GM12864 (cell line): ENCODE data around the gene RBM6.

Experiments used
- DNase-seq: peaks from one replicate; pipeline ENCODE4 v3.0.0-alpha.2; 2011; ENCODE audit warnings: low read depth
- H3K4me3 ChIP-seq: 2 replicates; pipeline ENCODE4 v1.5.1; 2011; ENCODE audit warnings: mild to moderate bottlenecking, low read depth, low read length, control low read depth
- CTCF ChIP-seq: IDR thresholded peaks from 2 replicates; pipeline ENCODE4 v1.5.1; 2011; ENCODE audit warnings: low read depth, mild to moderate bottlenecking, moderate library complexity, low read length, control low read depth, inconsistent platforms; ENCODE audit errors: missing control alignments

Gene RBM6

GRCh38 chr3:50088725-50089608 is 149.0 kb downstream of the RBM6 start, which contains the start of gene RBM5:
RBM5 (plus strand) TSS chr3:50088919; CDS start chr3:50090435, 1,516 bp downstream.
- peak within 1 kb of the TSS; percentile 86 for H3K4me3 ChIP-seq
- DNase-seq, result peak; percentile 80
- TF ChIP-seq CTCF, result no peak

- peak overlapping the region; percentile 86 for H3K4me3 ChIP-seq
- TF ChIP-seq CTCF, result no peak
- DNase-seq, result no peak
Observed at GRCh38 chr3:50089609-50089945, 149.6 kb downstream of the RBM6 start.

GRCh38 chr3:50090984-50091383 is 151.0 kb downstream of the RBM6 start:
- no peak overlapping the region; the same call in 1 of the 2 replicates for H3K4me3 ChIP-seq
- no peak for DNase-seq
- TF ChIP-seq CTCF, result no peak

GRCh38 chr3:50095352-50095998 is 155.5 kb downstream of the RBM6 start:
- no peak for DNase-seq
- H3K4me3 ChIP-seq, result no peak overlapping the region
- TF ChIP-seq CTCF, result no peak

GRCh38 chr3:50100386-50100785 is 160.4 kb downstream of the RBM6 start:
- TF ChIP-seq CTCF, result no peak
- no peak overlapping the region for H3K4me3 ChIP-seq
- DNase-seq, result no peak

GRCh38 chr3:50100956-50101845 is 161.3 kb downstream of the RBM6 start:
- DNase-seq, result no peak
- no peak for TF ChIP-seq CTCF
- H3K4me3 ChIP-seq, result no peak overlapping the region
